HG03460 (cell line): ENCODE results near the gene NKX2-1.
"Not testable (repeated sequence)": the region's sequence is repeated elsewhere in the genome, so short reads cannot be mapped to it uniquely, and the experiment has no call there.

ENCODE experiments used
- ATAC-seq: cut with Tn5 transposase; IDR thresholded peaks from one replicate; pipeline ENCODE4 v1.9.1; 2021; ENCODE audit not compliant: unreplicated experiment

Gene NKX2-1

DNA sequence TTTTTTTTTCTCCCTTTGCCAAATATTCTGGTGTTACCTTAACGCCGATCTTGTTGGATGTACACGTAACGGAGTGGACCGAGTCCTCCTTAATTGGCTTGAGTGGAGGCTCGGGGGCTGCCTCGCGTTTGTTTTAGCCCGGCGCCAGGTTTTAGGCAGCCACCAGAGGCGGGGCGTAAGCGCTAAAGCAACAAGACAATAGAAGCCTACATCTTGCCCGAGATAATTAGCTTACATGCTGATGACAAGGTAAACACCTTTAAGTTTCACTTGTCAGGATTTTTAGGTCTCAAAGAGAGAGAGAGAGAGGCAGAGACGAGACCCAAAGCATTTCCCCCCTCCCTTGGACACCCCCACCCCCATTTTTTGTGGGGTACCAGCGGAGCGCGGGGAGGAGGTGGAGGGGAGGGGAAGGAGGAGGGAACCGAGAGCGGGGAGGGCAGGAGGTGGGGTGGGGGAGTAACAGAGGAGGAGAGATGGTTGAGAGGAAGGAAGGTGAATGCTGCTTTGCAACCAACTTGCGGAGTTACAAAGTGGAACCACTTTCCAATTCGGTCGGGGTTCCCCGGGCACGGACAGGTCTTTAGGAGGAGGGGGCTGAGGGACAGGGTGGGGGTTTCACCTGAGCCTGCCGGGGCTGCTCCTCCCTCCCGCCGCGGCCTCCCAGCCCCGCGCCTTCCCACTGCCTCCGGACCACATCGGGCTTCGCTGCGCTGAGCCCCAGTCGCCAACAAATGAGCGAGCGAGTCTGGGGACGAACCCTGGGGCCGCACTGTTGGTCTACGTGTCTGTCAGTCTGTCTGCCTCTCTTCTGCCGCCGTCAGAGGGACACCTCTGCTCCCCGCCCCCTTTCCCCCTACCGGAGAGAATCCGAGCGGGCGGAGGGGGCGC lies at the start of gene NKX2-1:
NKX2-1 (minus strand) TSS at position 802 of the 891 bp plus-strand sequence; CDS start at position 699, 103 bp downstream.
- ATAC-seq = no peak

DNA sequence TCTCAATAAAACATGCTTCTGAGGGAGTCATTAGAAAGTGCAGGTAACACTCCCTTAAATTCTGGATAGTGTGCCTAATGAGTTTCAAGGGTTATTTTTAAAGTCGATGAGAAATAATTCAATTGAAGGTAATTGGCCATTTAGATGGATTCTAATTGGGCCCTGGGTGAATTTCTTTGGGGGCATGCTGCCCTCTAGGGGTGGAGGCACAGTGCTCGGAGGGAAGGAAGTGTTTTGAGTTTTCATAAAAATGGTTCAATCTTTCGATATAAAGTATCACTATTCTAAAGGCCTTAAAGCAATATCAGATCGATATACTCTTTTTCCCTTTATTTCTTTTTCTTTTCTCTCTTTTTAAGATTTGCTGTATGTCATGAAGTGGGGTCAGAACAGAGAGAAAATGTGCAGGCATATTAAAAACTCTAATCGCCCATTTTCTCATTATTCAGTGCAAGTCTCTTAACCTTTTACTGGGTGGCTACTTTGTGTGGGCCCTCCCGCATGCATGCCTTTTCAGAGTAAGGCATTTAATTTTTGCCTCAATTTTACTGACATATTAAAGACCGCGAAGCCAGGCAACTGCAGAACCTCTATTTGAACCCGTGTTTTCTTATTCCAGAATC lies 36.9 kb upstream of the NKX2-1 start:
- ATAC-seq = no peak

DNA sequence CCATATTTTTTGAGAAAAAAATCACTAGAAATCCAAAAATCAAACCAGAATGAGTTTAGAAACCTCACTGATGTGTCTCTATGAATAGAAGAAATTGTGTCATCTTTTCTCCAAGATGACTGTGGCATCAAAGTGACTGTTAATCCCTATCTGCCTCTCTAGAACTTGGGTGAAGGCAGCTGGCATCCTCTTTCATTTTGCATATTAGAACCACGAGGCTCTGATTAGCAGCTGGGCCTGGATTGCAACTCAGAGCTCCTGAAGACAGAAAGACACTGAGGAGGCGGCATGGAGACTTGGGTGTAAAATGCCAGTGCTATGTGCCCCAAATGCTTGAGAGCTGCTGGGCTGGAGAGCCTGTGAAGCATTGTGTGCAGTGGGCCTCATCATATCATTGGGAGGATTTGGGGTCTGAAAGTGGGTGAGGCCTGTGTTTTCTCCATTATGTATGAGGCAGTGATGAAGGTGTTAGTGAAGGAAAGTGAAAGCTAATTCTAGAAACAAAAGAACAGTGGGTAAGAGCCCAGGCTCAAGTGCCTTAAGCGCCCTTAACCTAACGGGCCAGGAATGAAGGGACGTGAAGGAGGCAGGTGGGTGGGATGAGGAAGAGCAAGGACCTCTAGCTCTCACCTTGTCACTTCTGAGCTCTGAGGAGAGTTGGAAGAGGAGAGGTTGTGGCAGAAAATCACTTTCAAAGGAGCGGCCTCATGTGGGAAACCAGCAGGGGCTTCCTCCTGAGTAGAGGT lies 36.1 kb upstream of the NKX2-1 start:
- ATAC-seq = no peak

DNA sequence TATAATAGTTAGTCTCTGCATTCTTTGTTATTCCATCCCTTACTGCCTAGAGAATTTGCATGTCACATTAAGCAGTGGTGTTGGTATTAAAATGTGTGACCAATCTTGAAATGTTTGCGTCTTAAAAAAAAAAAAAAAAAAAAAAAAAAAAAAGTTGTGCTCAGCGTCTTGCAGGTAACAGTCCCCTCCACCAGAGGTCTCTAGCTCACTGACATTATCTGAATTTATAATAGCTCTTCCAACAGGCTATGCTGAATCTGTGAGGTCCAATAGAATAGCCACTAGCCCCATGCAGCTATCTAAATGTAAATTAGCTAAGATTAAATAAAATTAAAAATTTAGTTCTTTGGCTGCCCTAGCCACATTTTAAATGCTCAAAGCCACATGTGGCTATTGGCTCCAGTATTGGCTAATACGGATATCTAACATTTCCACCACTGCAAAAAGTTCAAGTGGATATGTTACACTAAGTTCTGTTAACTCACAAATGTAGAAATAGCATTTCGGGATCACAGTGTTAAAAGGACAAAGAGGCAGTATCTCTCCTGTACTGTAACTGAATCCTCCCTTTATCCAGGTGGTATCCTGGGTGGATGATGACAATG lies 33.7 kb upstream of the NKX2-1 start:
- ATAC-seq = peak; percentile 59

DNA sequence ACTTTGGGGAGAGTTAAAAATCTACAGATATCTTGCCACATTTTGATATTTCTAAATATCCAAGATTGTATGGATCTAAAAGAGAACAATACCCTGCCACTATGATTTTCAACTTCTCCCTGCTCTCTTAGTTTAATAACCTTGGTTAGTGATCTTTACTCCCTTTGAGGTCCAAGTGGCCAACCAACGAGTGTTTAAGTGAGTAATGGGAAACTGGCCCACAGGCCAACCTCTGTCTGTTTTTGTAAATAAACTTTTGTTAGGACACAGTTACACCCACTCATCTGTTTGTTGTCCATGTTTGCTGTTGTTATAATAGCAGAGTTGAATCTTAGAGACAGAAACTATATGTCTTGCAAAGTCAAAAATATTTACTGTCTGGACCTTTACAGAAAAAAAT lies 30.9 kb upstream of the NKX2-1 start:
- no peak for ATAC-seq

DNA sequence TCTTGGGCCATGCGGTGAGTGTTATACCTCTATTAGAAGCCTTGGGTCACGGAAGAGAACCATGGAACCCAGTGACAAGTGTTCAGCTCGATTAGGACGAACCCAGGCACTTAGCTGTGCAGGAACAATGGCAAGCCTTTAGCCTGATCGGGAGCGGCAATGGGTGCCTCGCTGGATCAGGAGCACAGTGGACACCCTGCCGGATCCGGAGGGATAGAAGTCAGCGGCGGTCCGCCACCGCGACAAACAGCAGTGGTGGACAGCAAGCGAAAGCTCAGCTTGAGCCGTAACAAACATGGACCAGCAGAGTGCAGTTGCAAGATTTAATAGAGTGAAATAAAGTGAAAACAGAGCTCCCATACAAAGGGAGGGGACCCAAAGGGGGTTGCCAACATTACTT lies 24.2 kb upstream of the NKX2-1 start:
- not testable (repeated sequence) for ATAC-seq

DNA sequence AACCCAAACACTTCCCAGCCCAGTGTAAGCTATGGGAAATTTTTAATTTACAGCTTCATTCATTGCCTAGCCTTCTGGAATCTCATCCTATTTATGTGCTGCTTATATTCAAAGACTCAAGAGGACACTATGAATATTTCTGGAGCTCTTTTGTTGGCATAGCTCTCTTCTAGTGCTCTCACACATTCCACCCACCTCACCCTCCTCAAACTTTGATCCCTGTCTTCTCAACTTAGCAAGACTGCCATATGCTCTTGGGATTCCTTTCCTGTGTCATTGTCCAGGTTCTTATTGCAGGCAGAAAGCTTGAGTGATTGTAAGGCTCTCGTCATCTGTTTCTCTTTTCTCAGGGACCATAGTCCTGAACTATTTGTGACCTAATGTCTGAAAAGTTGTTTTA lies 18.0 kb upstream of the NKX2-1 start:
- no peak for ATAC-seq

DNA sequence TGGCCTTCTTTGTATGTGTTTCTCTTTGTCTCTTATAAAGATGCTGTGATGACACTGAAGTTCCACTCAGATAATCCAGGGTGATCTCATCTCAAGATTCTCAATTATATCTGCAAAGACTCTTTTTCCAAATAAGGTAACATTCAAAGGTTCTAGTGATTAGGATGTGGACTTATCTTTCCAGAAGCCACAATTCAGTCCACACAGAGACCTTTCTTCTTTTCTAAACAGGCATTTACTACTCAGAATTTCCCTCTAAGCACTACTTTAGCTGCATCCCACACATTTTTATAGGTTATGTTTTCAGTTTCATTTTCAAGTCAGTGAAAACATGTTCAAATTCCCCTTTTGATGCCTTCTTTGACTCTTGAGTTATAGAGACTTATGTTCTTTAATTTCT lies 9.0 kb upstream of the NKX2-1 start:
- no peak for ATAC-seq

DNA sequence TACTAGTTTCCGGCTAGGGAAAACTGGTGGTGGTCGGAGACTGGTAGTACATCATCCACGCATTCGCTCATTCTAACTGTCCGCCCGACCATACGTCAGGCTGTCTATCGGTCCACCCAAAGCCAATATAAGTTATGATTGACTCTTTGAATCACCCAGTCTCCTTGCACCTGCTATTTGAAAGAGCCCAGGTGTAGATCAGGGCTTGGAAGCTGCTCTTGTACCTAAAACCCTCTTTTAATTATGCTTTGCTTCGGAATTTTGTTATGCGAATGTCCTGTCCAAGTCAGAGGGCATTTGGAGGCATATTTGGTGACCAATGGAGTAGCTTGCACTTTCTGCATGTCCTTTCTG lies 5.7 kb upstream of the NKX2-1 start:
- no peak for ATAC-seq

DNA sequence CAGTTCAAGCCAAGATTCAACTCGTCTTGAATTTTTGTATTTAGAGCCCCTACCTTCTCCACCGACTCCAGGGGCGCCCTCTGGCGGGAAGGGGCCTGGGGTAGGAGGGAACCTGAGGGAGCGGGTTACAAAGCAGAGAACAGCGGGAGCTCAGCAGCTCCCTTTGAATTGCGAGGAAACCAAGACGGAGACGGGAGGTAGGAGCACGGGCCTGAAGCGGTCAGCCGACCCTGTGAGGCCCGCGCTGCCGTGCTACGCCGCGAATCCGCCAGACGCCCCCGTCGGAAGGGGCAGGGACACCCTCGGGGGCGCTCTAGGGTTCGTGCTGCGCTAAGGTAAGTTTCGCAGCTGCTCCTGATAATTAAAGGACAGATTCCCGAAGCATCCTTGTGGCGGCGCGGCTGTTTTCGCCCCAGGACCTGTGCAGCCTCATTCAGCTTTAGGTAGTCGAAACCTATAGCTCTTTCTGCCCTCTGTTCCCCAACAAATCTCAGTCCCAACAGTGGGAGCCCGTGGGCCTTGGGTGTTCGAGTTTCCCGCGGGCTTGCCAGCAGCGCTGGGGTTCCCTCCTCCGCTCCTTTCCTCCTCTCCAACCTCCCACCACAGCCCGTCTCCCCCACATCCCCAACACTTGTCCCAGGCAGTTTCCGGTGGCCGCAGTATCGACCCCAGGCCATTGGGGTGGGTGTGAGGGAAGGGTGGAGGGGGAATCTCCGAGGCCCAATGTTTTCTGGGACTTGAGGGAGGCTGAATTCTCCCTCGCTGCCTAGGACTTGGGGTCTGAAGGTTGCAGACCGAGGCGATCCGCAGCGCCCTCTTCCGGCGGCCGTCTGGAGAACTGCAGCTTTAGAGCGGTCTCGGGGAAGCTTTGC lies 5.1 kb upstream of the NKX2-1 start:
- ATAC-seq = no peak

DNA sequence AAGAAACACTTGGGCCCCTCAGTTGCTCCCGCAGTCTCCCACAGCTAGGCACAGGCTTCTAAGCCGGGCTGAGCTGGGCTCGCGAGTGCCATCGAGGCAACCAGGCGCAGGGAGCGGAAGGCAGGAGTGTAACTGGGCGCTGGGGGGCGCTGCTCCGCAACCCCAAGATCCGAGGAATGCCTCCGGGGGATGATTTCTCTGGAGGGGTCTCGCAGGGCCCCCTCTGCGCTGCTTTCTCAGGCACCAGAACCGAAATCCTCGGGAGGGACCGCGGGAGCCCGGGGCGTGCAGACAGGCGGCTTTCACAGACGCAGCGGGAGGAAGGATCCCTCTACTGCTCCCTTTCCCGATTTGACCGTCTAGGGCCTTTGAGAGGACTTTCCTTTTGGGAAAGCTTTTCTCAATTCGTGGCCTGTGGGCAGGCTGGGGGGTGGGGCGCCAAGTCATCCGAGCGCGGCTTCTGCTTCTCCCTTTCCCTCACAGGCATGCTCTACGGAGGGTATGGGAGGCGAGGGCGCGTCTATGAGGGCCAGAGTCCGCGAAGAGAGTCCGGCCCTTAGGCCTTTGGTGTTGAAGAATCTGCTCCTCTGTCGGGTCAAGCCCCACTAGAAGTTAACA lies 4.3 kb upstream of the NKX2-1 start:
- no peak for ATAC-seq

DNA sequence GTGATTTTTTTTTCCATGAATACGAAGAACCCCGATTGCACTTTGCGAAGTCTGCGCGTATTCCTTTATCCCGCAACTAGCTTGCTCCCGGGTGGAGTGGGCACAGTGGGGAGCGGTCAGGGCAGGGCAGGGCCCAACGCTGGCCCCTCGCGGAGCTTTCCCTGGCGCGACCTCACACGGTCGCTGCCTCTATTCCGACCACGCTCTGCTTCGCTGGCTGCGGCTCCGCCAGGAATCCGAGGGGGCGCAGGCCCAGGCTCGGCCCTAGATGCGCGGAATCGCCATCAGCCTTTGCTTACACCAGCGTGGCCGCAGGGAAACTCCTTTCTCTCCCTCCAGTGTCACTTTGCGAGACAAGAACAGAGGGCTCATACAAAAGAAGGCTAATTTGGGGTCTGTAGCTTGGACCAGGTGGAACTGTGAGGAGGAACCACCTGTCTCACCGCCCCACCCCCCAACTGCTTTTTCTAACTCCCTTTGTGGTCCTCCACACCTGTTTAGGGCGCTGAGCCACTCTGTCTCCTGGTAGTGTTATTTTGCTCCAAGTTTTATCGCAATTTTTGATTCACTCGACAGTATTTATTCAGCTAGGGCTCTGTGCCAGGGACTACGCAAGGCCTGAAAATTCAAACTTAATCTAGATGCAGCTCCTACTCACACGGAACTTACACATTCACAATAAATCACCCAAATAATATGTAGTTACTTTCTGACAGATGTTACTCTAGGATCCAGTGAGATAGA lies 3.1 kb upstream of the NKX2-1 start:
- no peak for ATAC-seq

DNA sequence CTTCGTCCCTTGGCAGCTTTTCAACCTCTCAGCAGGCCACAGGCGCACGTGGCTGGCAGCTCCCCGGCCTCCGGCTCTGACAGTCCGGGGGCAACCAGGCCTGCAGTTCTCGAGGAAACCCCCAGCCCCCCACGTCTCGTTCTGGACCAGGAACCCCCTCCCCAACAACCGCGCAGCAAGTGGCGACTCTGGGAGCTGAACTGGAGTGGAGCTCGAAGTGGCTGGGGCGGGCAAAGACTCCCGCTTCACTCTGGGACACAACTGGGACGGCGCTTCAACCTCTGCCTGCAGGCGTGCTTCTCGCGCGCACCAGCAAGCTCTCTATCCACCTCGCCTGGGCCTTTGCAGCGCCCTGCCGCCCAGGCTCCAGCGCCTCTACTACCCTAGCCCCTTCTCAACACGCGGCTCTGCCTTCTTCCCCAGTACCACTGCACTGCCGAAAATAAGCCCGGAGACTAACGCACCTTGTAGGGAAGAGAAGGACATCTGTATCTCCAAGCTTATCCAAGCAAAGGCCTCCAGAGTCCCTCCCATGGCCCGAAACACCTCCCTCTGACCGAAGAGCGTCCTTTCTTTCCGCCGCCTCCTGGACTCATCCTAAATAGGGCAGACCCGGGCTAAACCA lies 2.4 kb upstream of the NKX2-1 start:
- no peak for ATAC-seq

DNA sequence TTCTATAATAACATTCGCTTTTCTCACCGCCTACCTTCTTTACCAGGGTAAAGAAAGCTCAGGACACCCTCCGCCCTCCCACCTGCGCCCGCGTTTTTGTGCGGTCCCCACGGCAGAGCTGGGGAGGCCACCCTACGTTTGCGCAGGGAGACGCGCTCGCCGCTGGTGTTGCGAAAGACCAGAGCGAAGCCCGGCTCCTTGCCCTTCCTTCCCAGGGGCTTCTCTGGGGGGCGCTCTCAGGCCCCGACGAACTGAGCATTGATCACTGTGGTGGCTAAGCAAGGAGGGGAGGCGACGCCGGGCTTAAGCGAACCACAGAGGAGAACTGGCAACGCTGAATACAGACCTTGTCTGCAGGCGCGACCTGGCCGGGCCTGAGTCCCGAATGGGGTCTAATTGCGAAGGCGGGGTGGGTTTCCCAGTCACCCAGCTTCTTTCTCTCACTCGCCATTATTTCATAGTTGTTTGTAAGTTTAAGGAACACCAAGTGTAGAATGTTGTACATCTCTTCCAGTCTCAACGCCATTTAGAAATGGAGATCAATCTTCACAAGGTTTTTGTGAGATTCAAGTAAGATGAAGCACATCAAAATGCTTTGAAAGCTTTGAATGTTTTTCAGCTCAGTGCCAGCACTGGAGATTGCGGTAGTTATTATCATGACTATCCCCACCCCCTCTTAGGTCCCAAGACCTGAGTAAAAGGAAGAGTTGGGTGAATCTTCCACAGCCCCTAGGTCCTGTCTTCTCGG lies 1.7 kb upstream of the NKX2-1 start:
- ATAC-seq = no peak

DNA sequence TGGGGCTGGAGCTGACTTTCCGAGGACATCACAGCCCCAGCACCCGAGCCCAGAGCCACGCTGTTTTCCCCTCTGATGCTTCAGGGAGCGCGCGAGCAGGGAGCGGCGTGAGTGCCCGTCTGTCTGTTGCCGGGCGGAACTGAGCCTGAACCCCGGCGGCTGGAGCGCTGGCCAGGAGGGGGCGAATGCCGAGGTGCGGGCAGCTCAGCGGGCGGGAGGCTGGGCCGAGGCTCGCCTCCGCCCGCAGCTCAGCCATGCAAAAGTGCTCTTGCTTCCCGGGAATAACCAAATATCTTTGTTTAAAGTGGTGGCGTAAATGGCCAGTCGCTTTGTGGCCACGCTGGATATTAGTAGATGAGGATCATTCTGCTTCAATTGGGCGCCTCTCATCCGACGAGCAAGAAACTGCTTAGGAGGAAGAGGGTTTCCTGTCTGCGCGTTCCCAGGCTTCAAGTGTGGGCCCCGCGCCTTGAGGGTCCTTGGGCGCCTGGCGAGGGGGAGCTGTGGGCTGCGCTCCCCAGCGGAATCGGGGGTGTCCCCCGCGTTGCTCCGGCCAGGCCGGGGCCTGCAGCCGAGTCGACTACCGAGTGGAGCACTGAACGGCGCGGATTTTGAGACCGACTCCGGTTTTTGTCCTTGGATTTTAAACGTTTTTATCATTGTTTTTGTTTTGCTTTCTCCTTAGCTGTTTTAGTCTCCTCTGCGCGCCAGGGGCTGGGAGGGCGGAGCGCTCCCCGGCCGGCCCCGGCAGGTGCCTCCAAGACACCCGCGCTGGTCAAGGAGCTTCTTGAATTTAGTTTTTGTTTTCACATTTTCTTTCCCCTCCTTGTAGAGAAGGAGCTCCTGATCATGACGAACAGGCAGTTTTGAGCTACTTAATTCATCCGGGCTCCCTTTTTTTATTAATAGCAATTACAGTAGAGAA lies 831 bp upstream of the NKX2-1 start:
- no peak for ATAC-seq

DNA sequence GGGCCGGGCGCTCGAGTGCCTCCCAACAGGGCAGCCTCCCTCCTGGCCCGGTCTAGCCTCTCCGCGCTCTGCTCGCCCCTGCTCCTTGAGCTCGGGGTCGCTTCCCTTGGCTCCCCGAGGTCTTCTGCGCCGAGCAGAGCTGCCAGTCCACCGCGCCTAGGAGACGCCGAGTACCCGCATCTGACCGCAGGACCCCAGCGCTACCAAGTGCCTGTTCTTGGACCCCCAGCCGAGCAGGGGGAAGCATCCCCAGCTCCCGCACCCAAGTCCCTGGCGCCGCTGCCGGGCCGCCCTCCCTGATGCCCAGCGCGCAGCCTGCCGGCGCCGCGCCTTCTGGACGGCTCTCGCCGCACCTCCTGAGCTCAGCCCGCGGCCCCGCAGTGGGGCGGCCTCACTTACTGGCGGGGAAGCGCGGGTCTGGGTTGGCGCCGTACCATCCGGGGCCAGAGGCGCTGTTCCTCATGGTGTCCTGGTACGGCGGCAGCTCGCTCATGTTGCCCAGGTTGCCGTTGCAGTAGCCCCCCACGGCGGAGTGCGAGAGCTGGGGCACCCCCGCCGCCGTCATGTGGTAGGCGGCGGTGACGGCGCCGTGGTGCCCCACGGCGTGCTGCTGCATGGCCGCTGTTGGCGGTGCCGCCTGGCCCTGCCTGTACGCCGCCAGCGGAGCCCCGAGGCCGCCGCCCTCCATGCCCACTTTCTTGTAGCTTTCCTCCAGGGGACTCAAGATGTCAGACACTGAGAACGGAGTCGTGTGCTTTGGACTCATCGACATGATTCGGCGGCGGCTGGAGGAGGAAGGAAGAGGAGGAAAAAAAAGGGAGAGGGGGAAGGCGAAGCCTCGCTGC lies 1.2 kb downstream of the NKX2-1 start:
- ATAC-seq = no peak
